ENCODE results near the gene XPNPEP3. TPM values are rescaled to one million over a fixed set of nuclear protein-coding genes. Genes with fewer than 3 reads are reported as not detected.
"Not testable (repeated sequence)": the region's sequence is repeated elsewhere in the genome, so short reads cannot be mapped to it uniquely, and the experiment has no call there.

Gene XPNPEP3
- total and polyA plus RNA-seq, 2 donors (not counting 3 experiments of a cell fraction or from before 2014, with no cell fraction given) = 12.3 to 21.2 TPM

GRCh38 chr22:40862537-40862936 is 5.6 kb downstream of the XPNPEP3 start:
- no TSS peak for BruUV-seq (replicated peaks)
- no peaks in the 10 kb centered on the region for H4K20me1 ChIP-seq (replicated peaks; ENCODE audit: control insufficient read depth, extremely low read depth, insufficient read depth, low read length)

GRCh38 chr22:40867109-40867508 is 10.2 kb downstream of the XPNPEP3 start:
- no peaks in the 10 kb centered on the region for H3K9me1 ChIP-seq (replicated peaks; ENCODE audit: control insufficient read depth, extremely low read depth, insufficient read depth, low read length)
- H2AFZ ChIP-seq (ENCODE audit: low read depth, low read length) = no peak overlapping the region
- dilution Hi-C loops (cut with MboI; ENCODE audit: extremely low pct_ligation_motif_present, low sequenced_read_pairs) = no loop called here
- ChIA-PET POLR2A (interaction anchor here (1.8 kb wide), 1 partner anchor 10 kb away, joined by 4 read pairs; the partner anchor contains the start of genes ST13 and XPNPEP3), CTCF (interaction anchor here (0.6 to 1.7 kb wide), 5 partner anchors 9 to 220 kb away, joined by 3 to 8 read pairs (median 4); no protein-coding TSS in a partner anchor)
- H3K4me3 ChIP-seq (replicated peaks in 1 of 3; ENCODE audit: insufficient read depth in 1 of 3, low read depth in 1 of 3, low read length in 3 of 3) = no peak overlapping the region
- no peak overlapping the region for H3K4me2 ChIP-seq (ENCODE audit: insufficient read depth, low read length)
- no peak for DNase-seq (ENCODE audit: low read depth, low spot score)
- no peaks in the 10 kb centered on the region for H3K27me3 ChIP-seq (ENCODE audit: control insufficient read depth in 2 of 2, insufficient read depth in 2 of 2, low read length in 2 of 2)
- peaks cover 8% of the 10 kb centered on the region for H3K79me2 ChIP-seq (ENCODE audit: control insufficient read depth, insufficient read depth, low read length)
- no peak for FAIRE-seq
- no peak for TF ChIP-seq MYC (IDR thresholded peaks at IDR 0.05; ENCODE audit: low read depth, low read length)
- TF ChIP-seq CTCF (IDR thresholded peaks at IDR 0.05; ENCODE audit: extremely low read depth in 1 of 2, insufficient read depth in 1 of 2, low read depth in 1 of 2, low read length in 2 of 2) = no peak
- no TSS peak for BruUV-seq (replicated peaks)
- peaks cover 10% of the 10 kb centered on the region for H3K4me1 ChIP-seq (ENCODE audit: control insufficient read depth, extremely low read depth, insufficient read depth, low read length)
- no peaks in the 10 kb centered on the region for H4K20me1 ChIP-seq (replicated peaks; ENCODE audit: control insufficient read depth, extremely low read depth, insufficient read depth, low read length)
- intact Hi-C loops (cut with micrococcal nuclease) = no loop called here
- H3K36me3 ChIP-seq (ENCODE audit: control insufficient read depth in 2 of 2, extremely low read depth in 1 of 2, insufficient read depth in 2 of 2, low read length in 2 of 2) = no peaks in the 10 kb centered on the region
- no peak overlapping the region for H3K9ac ChIP-seq (replicated peaks; ENCODE audit: extremely low read depth, insufficient read depth, low read length)
- no peak overlapping the region for H3K27ac ChIP-seq (ENCODE audit: insufficient read depth, low read depth, low read length)
- H3K9me3 ChIP-seq (replicated peaks; ENCODE audit: control insufficient read depth, insufficient read depth, low read length) = no peaks in the 10 kb centered on the region

More at GRCh38 chr22:40862537-40862936, 5.6 kb downstream of the XPNPEP3 start:
- H3K4me1 ChIP-seq (ENCODE audit: control insufficient read depth, extremely low read depth, insufficient read depth, low read length) = peaks cover 14% of the 10 kb centered on the region
- H3K79me2 ChIP-seq (ENCODE audit: control insufficient read depth, insufficient read depth, low read length) = peaks cover 23% of the 10 kb centered on the region
- no peak overlapping the region for H3K4me2 ChIP-seq (ENCODE audit: insufficient read depth, low read length)
- H2AFZ ChIP-seq (ENCODE audit: low read depth, low read length) = no peak overlapping the region
- no peaks in the 10 kb centered on the region for H3K9me1 ChIP-seq (replicated peaks; ENCODE audit: control insufficient read depth, extremely low read depth, insufficient read depth, low read length)
- H3K4me3 ChIP-seq (replicated peaks in 1 of 3; ENCODE audit: insufficient read depth in 1 of 3, low read depth in 1 of 3, low read length in 3 of 3) = no peak overlapping the region
- FAIRE-seq = no peak
- TF ChIP-seq JUN (IDR thresholded peaks at IDR 0.05; ENCODE audit: borderline replicate concordance, insufficient read depth, insufficient read length, low read depth) (no peak), GATA2 (IDR thresholded peaks at IDR 0.05; ENCODE audit: insufficient read depth, insufficient read length, low read depth, low read length) (no peak)
- intact Hi-C loops (cut with micrococcal nuclease) = no loop called here
- no peak for DNase-seq (ENCODE audit: low read depth, low spot score)
- no peak overlapping the region for H3K27ac ChIP-seq (ENCODE audit: insufficient read depth, low read depth, low read length)
- ChIA-PET CTCF (interaction anchor here (1.3 kb wide), 1 partner anchor 16 kb away, joined by 3 read pairs; no protein-coding TSS in a partner anchor), POLR2A (no interaction called here)
- H3K36me3 ChIP-seq (ENCODE audit: control insufficient read depth in 2 of 2, extremely low read depth in 1 of 2, insufficient read depth in 2 of 2, low read length in 2 of 2) = peaks cover 0 to 2% of the 10 kb centered on the region in 2 experiments
- no peak overlapping the region for H3K9ac ChIP-seq (replicated peaks; ENCODE audit: extremely low read depth, insufficient read depth, low read length)
- dilution Hi-C loops (cut with MboI; ENCODE audit: extremely low pct_ligation_motif_present, low sequenced_read_pairs) = no loop called here
- no peaks in the 10 kb centered on the region for H3K27me3 ChIP-seq (ENCODE audit: control insufficient read depth in 2 of 2, insufficient read depth in 2 of 2, low read length in 2 of 2)
- H3K9me3 ChIP-seq (replicated peaks; ENCODE audit: control insufficient read depth, insufficient read depth, low read length) = no peaks in the 10 kb centered on the region

- H3K27me3 ChIP-seq (ENCODE audit: control insufficient read depth in 2 of 2, insufficient read depth in 2 of 2, low read length in 2 of 2); H3K4me2 ChIP-seq (ENCODE audit: insufficient read depth, low read length); BruUV-seq (replicated peaks); H2AFZ ChIP-seq (ENCODE audit: low read depth, low read length); intact Hi-C loops (cut with micrococcal nuclease); H3K27ac ChIP-seq (ENCODE audit: insufficient read depth, low read depth, low read length); FAIRE-seq; H3K9me3 ChIP-seq (replicated peaks; ENCODE audit: control insufficient read depth, insufficient read depth, low read length); H3K9me1 ChIP-seq (replicated peaks; ENCODE audit: control insufficient read depth, extremely low read depth, insufficient read depth, low read length); H4K20me1 ChIP-seq (replicated peaks; ENCODE audit: control insufficient read depth, extremely low read depth, insufficient read depth, low read length); H3K36me3 ChIP-seq (ENCODE audit: control insufficient read depth in 2 of 2, extremely low read depth in 1 of 2, insufficient read depth in 2 of 2, low read length in 2 of 2); dilution Hi-C loops (cut with MboI; ENCODE audit: extremely low pct_ligation_motif_present, low sequenced_read_pairs); DNase-seq (ENCODE audit: low read depth, low spot score); H3K9ac ChIP-seq (replicated peaks; ENCODE audit: extremely low read depth, insufficient read depth, low read length); H3K4me3 ChIP-seq (replicated peaks in 1 of 3; ENCODE audit: insufficient read depth in 1 of 3, low read depth in 1 of 3, low read length in 3 of 3); H3K79me2 ChIP-seq (ENCODE audit: control insufficient read depth, insufficient read depth, low read length): not testable (repeated sequence)
- peaks cover 10% of the 10 kb centered on the region for H3K4me1 ChIP-seq (ENCODE audit: control insufficient read depth, extremely low read depth, insufficient read depth, low read length)
- CTCF ChIA-PET = interaction anchor here (0.9 to 1.7 kb wide), 3 partner anchors 9 to 54 kb away, joined by 3 to 8 read pairs (median 4); no protein-coding TSS in a partner anchor
- POLR2A ChIA-PET = interaction anchor here (1.8 kb wide), 1 partner anchor 12 kb away, joined by 4 read pairs; the partner anchor contains the start of genes ST13 and XPNPEP3
These were observed 11.4 kb downstream of the XPNPEP3 start for GRCh38 chr22:40868379-40868778.
